ENCODE results near the gene PPFIA4.

The PPFIA4 gene

DNA sequence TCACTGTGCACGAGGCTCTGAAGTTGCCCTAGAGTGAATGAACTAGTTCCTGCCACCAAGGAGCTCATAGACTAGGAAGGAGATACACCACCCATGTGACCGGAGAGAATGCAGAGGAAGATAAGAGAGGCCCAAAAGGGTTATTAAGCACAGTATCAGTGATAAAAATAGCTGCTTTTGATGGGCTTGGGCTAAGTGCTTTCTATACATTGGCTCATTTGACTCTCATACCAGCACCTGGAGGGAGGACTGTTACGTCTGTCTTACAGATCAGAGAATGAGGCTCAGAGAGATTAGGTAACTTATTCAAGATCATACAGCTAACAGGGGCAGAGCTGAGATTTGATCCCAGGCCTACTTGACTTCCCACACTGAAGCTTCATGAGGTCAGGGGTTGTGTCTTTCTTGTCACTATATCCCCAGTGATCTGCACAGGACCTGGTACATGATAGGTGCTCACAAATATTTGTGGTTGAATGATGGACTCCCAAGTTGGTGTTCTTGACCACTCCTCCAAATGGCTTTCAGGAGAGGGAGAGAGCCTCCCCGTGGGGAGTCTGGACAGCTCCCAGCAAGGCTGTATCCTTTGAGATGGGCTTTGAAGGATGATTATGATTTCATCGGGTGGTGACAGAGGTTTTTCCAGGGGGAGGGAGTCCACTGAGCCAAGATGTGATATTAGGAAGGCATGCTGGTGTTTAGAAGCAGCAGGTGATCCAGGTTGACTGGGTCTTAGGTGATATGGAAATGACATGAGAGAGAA is 14.4 kb downstream of the PPFIA4 start:
- no peak for DNase-seq (ENCODE audit: low read depth in 2 of 2)

DNA sequence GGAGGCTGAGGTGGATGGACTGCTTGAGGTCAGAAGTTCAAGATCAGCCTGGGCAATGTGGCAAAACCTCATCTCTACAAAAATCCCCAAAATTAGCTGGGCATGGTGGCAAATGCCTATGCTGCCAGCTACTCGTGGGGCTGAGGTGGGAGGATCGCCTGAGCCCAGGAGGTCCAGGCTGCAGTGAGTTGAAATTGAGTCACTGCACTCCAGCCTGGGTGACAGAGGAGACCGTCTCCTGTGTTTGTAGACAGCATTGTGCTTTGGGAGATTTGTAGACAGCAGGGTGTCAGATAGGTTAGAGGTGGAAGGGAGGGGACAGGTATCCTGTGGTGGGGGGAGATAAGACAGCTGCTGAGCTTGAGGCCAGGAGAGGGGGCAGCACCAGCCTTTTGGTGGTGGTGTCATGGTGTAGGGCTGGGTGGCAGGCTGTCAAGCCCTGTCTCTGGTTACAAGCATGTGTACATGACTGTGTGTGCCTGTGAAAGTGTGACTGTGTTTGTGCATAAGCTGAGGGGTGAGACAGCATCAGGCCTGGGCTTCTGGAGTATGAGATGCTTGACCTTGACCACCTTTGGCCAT is 15.2 kb downstream of the PPFIA4 start:
- no peak for DNase-seq (ENCODE audit: low read depth in 2 of 2)

DNA sequence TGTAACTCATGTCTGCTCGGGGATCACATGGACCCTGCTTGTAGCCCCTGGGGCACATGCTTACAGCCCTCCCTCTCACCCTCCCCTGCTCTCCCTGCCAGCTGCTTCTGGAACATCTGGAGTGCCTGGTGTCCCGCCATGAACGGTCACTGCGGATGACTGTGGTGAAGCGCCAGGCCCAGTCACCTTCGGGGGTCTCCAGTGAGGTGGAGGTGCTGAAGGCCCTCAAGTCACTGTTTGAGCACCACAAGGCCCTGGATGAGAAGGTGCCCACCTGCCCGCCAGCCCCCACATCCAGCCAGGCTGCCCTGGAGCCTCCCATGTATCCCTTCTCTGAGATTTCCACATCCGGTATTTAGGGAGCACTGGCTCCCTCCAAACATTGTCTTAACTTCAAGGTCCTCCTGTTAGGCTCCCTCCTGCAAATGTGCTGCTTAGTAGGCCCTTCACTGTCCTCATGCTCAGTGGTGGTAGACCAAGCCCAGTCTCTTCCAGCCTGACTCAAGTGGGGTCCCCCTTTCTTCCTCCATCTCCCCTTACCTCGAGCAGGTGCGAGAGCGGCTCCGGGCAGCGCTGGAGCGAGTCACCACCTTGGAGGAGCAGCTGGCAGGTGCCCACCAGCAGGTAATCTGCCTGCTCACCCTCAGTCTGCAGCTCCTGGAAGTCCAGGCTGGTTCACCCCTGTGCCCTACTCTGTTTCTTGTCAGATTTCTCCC is 17.7 kb downstream of the PPFIA4 start:
- DNase-seq (ENCODE audit: low read depth in 2 of 2), result no peak

DNA sequence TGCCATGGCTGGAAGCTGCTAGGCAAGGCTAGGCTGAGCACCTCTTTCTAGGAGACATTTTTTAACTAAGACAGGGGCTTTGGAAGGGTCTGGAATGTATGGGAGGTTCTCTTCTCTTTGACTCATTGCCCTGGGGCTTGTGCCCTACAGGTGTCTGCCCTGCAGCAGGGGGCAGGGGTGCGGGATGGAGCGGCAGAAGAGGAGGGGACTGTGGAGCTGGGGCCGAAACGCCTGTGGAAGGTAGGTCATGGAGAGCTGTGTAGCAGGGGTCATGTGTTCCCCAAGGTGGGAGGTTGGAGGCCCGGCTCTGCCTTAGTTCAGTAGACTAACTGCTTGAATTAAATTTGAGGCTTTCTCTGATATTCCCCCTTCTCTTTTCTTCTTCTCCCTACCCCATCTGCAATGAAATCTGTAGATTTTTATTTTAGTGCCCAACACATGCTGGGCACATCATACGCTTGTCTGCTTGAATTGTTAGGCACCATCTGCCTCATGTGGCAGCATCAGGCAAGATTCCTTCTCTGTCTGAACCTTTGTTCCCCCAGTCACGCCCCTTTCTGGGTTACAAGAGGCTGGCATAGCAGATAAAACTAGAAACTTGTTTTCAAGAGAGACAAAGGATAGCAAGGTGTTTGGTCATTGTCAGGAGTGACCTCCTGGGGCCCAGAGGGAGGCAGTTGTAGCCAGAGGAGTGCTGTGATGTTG is 18.4 kb downstream of the PPFIA4 start:
- DNase-seq (ENCODE audit: low read depth in 2 of 2), result no peak

DNA sequence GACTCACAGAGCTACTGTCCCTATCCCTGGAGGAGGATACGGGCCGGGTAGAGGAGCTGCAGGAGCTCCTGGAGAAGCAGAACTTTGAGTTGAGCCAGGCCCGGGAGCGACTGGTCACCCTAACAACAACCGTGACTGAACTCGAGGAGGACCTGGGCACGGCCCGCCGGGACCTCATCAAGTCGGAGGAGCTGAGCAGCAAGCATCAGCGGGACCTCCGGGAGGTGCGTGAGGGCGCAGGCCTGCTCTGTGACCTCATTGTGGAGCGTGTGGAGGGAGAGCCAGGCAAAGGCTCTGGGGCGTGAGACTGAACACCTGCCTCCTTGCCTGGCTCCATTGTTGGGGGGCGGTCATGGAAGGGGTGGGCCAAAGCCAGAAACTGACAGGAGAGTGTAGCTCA is 19.0 kb downstream of the PPFIA4 start:
- no peak for DNase-seq (ENCODE audit: low read depth in 2 of 2)

DNA sequence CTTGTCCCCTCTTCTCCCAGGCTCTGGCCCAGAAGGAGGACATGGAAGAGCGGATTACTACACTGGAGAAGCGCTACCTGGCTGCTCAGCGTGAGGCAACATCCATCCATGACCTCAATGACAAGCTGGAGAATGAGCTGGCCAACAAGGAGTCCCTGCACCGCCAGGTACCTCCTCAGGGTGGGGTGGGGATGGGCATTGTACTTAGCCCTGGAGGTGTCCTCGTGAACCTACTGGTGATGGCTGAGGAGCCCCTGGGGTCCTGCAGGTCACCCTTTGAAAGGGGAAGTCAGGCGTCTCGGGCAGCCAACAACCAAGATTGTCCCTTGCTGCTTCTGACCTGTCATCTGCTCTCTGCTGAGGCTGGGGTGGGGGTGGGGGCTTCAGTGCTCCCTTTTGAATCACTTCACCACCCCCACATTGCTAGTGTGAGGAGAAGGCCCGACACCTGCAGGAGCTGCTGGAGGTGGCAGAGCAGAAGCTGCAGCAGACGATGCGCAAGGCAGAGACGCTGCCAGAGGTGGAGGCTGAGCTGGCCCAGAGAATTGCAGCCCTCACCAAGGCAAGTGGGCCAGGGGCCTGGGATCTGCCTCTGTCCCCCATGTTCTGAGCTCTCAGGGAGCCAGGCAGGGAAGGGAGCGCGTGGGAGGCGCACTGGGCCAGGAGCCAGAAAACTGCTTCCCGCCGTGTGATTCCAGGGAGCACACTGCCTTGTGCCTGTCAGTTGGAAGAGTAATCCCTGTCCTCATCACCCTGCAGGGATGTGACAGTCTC is 19.7 kb downstream of the PPFIA4 start:
- DNase-seq (ENCODE audit: low read depth in 2 of 2), result no peak

DNA sequence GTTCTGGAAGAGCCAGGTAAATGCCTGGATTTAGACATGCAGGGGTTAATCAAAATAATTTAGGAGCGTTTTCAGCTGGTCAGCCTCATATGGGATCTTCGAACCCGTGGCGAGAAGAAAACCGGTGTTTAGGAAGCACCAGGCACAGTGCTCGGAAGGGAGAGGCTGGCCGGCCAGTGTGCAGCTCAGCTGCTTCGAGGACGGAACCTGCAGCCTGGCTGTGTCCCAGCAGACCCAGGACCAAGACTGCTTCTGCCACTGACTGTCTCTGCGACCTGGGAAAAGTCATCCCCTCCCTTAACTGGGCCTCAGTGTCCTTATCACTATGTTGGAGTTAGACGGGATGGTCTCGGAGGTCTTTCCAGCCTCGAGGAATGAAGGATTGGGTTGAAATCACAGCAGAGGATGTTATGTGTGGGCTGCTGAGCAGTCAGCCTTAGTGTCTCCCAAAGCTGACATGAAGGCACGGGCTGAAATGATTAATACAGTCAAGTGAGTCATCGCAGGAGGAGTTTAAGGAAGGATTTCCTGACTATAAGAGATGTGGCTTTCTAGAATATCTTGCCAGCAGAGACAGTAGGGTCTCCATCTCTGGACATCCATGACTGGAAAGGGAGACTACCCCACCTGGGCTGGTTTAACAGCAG is 20.8 kb downstream of the PPFIA4 start:
- no peak for DNase-seq (ENCODE audit: low read depth in 2 of 2)

DNA sequence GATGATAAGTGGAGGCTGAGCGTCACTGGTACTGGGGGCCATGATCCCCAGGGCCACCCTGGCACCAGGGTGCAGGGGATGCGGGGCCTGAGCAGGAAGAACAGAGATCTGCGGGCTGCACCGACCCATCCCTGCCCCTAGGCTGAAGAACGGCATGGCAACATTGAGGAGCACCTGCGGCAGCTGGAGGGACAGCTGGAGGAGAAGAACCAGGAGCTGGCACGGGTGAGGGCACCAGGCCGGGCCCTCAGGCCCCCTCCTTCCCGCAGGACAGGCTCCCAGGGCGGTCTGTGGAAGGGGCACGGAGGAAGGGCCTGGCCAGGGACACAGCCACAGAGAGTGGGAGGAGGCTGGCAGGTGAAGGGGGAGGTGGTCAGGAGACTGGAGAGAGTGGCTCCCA is 21.8 kb downstream of the PPFIA4 start:
- DNase-seq (ENCODE audit: low read depth in 2 of 2), result no peak

DNA sequence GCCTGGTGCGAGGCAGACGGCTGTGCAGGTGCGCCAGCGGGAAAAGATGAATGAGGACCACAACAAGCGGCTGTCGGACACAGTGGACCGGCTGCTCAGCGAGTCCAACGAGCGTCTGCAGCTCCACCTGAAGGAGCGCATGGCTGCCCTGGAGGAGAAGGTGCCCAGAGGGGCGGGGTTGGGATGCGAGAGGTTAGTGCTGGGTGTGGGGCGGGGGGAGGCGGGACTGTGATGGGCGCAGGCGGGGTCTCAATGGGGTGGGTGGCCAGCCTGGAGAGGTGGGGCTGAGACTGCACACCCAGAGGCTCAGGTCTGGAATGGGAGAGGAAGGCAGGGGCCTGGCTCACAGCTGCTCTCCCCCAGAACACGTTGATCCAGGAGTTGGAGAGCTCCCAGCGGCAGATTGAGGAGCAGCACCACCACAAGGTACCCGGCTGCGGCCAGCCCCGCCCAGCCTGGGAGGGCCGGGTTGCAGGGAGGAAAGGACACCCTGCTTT is 22.3 kb downstream of the PPFIA4 start:
- DNase-seq (ENCODE audit: low read depth in 2 of 2), result no peak

DNA sequence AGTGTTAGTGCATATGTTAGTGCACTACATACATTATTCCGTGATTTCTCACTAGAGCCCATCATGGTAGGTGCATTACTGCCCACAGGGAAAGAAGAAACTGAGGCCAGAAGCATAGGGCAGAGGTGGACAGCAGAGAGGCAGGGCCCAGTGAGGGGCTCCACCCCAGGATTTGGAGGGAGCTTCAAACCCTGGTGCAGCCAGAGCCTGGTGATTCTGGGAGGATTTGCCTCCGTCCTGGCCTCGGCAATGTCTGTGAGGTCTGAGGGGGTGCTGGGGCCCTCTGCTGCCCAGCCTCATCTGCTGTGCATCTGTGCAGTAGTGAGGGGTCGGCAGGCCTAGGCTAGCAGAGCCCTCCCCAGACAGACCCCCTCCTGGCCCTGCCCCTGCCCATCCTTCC is 22.8 kb downstream of the PPFIA4 start:
- no peak for DNase-seq (ENCODE audit: low read depth in 2 of 2)

DNA sequence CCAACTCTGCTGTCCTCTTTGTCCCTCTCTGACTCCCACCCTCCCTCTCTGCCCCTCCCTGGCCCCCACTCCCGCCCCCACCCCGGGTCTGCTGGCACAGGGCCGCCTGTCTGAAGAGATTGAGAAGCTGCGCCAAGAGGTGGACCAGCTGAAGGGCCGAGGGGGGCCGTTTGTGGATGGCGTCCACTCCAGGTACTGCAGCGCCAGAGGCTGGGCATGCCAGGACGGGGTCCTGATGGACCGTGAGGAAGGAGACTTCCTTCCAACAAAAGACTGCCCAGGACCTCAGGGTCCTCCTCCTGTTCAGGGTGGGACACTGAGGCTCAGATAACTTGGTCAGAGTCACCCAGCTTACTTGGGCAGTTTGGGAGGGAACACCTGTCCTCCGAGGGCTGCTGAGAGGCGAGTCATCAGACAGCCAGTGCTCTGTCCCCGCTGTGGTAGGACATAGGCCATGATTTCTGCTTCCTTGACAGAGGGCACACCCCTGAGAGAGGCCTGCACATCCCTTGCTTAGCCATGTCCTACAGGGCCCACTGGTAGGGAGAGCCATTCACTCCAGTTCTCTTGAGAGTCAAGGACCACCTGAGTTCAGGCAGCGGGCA is 23.4 kb downstream of the PPFIA4 start:
- DNase-seq (ENCODE audit: low read depth in 2 of 2), result no peak

DNA sequence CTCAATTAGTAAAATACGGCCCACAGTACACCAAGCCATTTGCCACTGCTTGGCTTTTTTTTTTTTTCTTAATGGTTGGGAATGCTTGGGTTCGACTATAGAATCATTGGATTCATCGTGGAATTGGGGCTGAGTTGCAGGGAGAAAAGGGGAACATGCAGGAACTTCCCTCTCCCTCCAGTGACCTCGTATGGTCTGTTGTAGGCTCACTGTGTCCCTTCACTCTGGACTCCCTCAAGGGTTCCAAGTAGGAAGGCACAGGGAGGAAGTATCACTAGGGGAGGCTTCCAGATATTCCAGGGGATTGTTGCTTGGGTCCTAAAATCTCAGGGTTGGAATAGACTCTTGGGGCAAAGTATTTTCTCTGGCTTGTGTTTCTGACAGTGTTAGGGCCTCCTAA is 24.5 kb downstream of the PPFIA4 start:
- DNase-seq (ENCODE audit: low read depth in 2 of 2), result no peak

DNA sequence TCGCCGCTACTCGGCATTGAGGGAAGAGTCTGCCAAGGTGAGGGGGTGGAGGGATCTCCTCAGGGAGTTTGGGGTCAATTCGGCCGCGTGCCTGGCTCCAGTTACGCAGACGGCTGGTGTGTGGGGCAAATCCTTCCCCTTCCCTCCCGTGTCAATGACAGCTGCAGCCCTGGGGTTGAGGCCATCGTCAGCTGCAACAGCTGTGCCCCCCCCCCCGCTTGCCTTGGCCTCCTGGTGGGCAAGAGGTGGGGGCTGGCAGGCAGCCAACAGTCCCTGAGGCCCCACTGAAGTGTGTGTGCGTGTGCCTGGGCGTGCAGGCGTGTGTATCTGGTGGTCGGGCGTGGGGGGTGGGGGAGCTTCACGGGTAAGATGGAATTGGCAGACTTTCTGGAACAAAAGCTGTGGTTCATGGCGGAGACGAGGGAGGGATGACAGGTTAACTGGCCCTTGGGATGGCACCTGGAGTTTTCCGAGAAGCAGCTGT is 25.6 kb downstream of the PPFIA4 start:
- DNase-seq (ENCODE audit: low read depth in 2 of 2), result no peak

DNA sequence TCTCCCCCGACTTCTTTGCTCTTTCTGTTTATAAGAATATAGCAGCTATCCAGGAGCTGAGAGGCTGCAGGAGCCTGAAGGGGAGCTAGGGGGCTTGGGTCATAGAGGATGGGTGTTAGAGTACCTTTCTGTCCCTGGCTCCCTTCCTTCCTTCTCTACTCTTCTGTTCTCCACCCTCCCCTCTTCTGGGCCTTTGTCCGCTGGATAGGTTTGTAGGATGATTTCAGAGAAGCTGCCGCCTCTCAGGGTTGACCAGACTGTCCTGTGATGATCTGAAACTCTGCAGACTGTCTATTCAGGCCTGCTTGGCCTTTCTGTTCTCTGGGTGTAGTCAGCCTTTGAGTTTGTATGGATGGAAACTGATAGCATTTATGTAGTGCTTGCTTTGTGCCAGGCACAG is 26.3 kb downstream of the PPFIA4 start:
- no peak for DNase-seq (ENCODE audit: low read depth in 2 of 2)

DNA sequence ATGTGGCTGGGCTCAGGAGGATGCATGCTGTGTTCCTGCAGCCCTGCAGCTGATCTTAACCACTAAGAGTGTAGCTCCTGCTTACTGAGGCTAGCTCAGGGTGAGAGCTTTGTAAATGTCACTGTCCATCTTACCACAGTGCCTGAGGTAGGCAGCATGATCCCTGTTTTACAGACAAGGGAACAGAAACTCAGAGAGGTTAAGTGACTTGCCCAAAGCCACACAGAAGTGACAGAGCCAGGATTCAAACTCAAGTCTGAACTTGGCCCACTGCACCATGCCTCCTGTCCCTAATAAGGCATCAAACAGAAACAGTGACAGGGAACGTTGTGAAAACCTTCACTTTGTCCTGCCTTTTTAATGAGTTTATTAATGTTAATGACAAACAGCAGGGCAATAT is 27.9 kb downstream of the PPFIA4 start:
- DNase-seq (ENCODE audit: low read depth in 2 of 2), result no peak

DNA sequence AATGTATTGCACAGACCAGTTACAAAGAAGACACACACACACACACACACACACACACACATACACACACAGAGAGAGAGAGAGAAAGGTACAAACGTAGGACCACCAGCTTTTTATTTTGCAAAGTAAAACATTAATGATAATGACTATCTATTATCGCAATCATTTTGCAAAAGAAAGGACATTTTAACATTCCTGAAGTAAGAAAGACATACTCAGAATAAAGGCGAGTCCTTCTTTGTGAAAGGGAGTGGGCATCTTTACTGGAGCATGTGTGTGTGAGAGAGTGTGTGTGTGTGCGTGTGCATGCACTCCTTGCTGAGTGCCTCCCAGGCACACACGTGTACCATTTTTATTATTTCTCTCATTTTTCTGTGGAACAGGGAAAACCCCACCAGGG is 28.4 kb downstream of the PPFIA4 start:
- no peak for DNase-seq (ENCODE audit: low read depth in 2 of 2)

DNA sequence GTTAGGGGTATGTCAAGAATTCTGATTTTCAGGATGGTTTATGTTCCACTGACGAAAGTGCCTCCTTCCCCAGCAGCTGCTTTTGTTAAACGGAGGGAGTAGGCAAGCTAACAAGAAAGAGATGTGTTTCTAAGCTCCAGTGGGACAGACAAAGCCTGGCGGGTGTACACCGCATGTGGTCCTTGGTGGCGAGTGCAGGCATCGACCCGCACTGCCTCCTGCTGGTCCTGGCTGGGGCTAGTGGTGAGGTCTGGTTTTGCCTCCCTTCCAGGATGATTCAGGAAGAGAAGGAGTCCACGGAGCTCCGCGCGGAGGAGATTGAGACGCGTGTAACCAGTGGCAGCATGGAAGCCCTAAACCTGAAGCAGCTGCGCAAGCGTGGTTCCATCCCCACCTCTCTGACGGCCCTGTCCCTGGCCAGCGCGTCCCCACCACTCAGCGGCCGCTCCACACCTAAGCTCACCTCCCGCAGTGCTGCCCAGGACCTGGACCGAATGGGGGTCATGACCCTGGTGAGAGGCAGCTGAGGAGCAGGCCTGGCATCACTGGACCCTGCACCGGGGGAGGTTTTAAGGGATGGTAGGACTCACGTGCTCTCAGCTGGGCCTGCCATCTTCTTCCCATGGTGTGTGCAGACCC is 29.0 kb downstream of the PPFIA4 start:
- DNase-seq (ENCODE audit: low read depth in 2 of 2), result no peak

DNA sequence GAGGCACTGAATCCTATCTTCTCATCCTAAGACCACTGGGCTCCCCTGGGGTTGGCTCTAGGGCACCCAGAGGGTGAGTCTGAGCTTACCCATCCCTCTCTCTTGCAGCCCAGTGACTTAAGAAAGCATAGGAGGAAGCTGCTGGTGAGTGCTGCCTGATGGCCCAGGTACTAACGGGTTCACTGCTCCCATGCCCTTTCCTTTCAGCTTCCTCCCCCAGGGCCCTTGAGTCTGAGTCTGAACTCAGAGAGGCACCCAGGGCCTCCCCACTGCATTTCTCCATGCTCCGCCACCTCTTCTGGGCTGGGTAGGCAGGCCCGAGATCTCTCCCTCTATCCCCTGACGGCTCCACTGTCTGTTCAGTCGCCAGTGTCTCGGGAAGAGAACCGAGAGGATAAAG is 29.7 kb downstream of the PPFIA4 start:
- no peak for DNase-seq (ENCODE audit: low read depth in 2 of 2)

DNA sequence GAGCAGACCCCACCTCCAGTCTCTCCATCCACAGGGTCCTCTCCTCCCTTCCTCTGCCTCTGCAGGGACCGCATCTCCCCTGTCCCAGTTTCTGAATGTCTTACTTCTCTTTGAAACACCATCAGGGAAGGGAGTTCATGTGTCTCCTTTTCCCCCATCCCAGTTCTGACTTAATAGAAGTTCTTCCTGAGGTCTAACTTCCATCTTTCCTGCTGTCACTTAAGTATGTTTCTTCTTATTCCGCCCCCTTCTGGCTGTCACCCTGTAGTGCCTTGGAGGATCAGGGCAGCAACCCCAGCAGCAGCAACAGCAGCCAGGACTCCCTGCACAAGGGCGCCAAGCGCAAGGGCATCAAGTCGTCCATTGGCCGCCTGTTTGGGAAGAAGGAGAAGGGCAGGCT is 30.2 kb downstream of the PPFIA4 start:
- DNase-seq (ENCODE audit: low read depth in 2 of 2), result no peak

All from stimulated activated CD4-positive, alpha-beta T cell treated with anti-CD3 and anti-CD28 coated beads, Interleukin-1b, Interleukin-23, amount 100 ng/mL, for 4 hours (primary cell).